DND-41 (cell line): ENCODE results near the gene MAP3K5.

Experiments
- CTCF ChIP-seq: IDR thresholded peaks from 2 replicates; pipeline ENCODE4 v1.5.1; 2012; ENCODE audit warnings: borderline replicate concordance, low read length, moderate library complexity, mild to moderate bottlenecking; ENCODE audit not compliant: poor library complexity, severe bottlenecking; ENCODE audit errors: extremely low read depth
- EZH2 ChIP-seq: IDR thresholded peaks from 3 replicates; pipeline ENCODE4 v1.6.1; 2012; ENCODE audit warnings: borderline replicate concordance, low read depth, mild to moderate bottlenecking, moderate library complexity, low read length, inconsistent platforms; ENCODE audit not compliant: severe bottlenecking

- TF ChIP-seq CTCF (no peak), EZH2 (no peak)
These were observed 54.2 kb downstream of the MAP3K5 start for GRCh38 chr6:136737871-136738691.
